GM12873 (cell line): ENCODE data around the gene ELOB.

Experiments used
- CTCF ChIP-seq: IDR thresholded peaks from 2 replicates; pipeline ENCODE4 v1.5.1; 2012; ENCODE audit warnings: low read depth, mild to moderate bottlenecking, moderate library complexity, low read length, control low read depth; ENCODE audit not compliant: insufficient read depth; ENCODE audit errors: missing control alignments

ELOB gene

GRCh38 chr16:2745961-2746360 lies 31.1 kb downstream of the ELOB start:
- no peak for TF ChIP-seq CTCF

- TF ChIP-seq CTCF: no peak
These were observed 31.8 kb downstream of the ELOB start for GRCh38 chr16:2745116-2745890.

- TF ChIP-seq CTCF: no peak
These were observed 32.4 kb downstream of the ELOB start for GRCh38 chr16:2744711-2745110.

GRCh38 chr16:2743007-2743810 lies 33.9 kb downstream of the ELOB start:
- TF ChIP-seq CTCF: no peak

- no peak for TF ChIP-seq CTCF
These were observed 34.6 kb downstream of the ELOB start for GRCh38 chr16:2742323-2743006.

DNA sequence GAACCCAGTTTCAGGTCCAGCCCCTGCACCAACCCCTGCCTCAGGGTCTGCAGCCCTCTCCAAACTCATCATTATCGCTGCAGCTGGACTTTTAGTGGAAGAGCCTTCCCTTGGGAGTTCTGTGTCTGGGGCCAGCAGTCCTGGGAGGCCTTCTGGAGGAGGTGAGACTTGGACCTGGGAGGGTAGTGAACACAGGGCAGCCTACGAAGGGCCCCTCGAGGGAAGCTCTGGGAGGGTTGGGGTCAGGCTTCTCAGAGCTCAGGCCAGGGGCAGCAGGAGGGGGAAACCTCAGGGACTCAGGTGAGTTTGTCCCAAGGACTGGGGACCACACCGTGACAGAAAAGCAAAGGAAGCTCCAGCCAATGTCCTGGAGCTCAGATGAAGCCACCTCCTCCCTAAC lies 35.9 kb downstream of the ELOB start:
- no peak for TF ChIP-seq CTCF

GRCh38 chr16:2740476-2740875 lies 36.6 kb downstream of the ELOB start:
- TF ChIP-seq CTCF: no peak
